Measurements from ENCODE around the gene DIAPH1.

DIAPH1 gene

DNA sequence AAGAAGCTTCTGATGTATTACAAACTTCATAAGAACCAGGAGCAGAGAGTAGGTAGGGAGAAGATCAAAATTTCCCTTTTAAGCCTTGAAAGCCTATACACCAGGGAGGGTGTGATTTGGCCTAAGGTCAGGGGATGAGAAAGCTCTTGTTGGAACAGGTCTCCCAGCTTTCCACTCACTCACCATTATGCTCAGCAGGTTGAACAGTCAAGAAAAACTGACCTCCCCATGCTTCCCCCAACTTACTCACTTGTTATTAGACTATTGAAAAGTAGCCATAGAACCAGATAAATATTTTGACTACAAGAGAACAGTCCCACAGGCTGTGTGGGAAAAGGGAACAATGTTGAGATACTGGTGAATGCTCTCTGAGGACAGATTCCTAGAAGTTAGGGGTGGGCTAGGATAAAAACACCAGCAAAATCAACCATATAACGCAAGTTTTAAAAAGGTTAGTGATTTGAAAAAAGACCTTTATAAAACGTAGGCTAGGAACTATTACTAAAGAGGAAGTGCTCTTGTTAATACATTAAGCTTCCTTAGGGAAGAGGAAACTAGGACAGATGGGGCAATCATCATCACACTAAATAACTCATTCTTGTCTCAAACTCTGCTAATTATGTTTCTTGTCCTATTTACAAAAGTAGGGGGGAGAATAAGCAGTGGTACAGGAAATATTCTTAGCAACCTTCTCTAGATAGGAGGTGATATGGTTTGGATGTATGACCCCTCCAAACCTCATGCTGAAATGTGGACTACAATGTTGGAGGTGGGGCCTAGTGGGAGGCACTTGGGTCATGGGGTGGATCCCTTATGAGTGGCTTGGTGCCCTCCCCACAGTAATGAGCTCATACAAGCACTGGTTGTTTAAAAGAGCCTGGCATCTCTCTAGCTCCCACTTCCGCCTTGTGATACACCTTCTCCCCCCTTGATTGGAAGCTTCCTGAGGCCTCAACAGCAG, 98.9 kb downstream of the DIAPH1 start:
- DNase-seq (ENCODE audit: low spot score): no peak

DNA sequence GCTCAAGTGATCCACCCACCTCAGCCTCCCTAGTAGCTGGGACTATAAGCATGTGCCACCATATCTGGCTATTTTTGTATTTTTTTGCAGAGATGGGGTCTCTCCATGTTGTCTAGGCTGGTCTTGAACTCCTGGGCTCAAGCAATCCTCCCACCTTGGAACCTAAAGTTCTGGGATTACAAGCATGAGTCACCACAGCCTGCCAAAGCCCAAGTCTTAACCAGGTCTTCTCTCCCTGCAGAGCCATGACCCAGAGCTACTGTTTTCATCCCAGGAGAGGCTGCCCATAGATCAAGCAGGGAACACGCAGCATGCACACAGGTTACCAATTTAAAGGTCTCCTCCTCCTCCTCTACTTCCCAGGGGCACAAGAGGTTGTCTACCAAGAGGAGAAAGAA, 100.2 kb downstream of the DIAPH1 start:
- DNase-seq (ENCODE audit: low spot score): no peak

DNA sequence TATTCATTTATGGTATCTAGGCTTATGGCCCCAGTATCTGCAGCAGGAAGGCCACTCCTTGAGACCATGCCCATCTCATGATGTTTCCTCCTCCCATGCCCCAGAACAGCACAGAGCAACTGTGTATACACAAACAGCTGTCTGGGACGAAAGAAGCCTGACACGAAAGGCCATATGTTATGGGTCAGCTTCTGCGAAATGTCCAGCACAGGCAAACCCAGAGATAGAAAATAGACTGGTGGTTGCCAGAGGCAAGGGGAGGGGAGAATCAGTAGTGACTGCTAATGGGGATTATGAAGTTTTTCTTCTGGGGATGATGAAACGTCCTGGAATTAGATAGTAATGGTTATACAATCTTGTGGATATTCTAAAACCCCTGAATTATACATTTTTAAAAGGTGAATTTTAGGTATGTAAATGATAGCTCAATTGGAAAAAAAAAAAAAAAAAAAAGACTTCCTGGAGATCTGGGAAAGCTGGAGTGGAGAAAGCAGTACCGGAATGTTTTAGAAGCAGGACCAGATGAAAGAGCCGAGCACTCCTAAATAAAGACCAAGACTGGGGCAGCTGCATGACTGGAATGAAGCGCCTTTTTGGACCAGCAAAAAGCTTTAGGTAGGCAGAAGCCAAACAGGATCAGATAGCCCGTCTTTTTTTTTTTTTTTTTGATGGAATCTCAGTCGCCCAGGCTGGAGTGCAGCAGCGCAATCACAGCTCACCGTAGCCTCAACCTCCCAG, 100.8 kb downstream of the DIAPH1 start:
- DNase-seq (ENCODE audit: low spot score): no peak

DNA sequence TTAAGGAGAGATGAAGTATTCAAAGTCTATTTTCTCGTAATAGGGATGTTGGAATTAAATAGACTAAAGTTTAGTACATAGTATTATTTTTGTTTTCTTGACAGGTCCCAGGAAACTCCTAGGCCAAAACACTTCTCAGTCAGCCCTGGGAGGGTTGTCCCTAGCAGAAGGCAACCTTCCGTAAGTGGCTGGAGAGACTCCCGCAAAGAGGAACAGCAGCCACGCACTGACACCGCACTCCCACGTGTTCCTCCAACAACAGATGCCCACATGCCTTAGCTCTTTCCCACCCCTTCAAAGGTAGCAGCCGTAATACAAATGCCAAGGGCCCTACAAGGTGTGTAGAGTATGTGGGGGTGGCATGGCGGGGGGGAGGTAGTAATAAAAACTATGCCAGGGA, 101.5 kb downstream of the DIAPH1 start:
- DNase-seq (ENCODE audit: low spot score): no peak

DNA sequence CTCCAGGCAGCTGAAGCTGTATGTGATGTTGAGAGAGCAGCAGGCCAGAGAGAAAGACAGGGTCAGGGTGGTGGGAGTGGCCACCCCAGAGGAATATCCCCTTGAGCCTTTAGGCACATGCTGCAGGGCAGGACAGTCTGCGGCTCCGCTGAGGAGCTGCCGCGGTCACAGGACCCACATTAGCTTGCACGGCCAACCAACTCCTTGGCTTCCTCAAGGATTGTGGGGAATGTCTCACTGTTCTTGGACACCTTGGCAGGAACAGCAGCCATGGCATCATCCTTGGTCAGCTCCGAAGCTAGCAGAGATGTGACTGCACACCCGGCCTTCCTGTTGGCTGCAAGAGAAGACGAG, 102.2 kb downstream of the DIAPH1 start:
- DNase-seq (ENCODE audit: low spot score): no peak

DNA sequence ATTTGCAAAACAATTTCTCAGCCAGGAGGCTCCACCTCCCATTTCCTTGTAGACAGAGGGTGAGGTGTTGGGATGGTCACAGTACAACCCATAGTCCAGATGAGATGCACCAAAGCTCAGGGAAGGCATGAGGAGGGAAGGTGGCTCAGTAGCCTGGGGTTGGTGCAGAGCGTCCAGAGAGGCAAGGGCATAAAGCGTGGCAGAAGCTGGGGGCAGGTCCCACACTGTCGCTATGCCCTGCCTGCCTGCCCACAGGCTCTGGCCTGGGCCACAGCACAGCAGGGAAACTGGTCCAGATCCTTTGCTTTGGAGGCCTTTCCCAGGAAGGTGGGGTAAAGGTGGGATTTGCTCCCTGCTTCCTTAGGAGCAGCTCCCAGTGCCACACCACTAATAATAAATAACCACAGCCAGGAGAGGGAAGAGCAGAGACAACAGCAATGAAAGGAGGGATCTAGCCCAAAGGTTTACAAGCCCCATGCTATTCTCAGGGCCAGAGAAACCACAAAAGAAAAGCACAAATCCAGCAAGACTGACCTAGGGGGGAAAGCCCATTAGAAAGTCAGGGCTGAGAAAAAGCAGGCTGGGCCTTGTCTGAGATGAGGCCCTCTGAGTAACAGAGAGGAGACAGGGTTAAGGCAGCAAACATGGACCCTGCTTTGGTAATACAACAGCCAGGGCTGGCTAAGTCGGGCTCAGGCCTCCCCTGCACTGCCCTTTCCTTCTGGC, 102.7 kb downstream of the DIAPH1 start:
- no peak for DNase-seq (ENCODE audit: low spot score)

DNA sequence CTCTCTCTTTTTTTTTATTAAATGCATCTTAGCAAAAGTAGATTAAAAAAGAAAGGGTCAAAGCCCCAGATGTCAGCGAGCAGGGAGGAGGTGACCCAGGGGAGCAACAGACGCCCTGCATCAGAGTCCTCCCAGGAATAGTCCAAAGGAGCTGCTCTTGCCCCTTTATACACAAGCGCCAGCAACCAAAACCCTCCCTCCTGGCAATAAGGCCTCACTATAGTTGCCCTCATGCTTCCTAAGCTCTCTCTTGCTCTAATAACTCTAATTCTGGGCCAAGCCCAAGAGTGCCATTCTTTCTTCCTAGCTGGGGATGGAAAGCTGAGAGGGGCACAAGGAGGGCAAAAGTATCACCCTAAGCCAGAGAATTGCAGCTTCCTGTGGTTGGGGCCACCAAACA, 103.7 kb downstream of the DIAPH1 start:
- no peak for DNase-seq (ENCODE audit: low spot score)

DNA sequence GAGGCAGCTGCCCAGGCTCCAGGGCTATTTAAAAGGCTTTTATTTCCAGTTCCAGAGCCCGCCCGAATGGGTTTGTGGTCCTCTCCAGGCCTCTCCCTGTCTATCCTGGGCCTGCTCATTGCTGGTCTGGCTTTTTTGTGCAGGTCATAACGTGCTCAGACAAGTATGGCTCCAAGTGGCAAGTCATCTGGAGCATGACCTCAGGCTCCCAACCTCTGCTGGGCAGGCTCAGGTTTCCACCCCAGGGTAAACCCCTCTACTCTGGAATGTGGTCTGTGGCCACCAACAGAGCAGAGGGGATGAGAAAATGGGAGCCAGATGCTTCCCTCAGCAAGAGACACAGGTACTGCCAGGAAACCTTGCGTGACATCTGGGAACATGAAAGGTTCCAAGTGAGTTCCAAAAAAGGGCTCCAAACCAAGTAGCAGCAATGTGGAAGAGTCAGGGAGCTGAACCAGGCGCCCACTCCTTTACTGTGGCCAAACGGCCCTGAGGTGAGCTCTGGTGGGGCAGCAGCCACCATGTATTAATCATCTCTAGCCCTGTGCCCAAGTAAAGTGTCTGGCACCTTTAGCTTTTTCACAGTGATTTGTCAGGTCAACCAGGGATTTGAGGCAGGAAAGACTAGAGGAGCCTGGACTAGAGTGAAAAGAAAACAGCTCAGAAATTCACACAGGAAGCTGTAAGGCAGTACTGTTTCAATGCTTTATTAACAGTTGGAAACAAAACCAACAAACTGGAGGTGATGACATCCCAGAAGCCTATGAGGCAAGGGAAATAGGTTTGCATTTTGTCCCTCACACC, 104.3 kb downstream of the DIAPH1 start:
- DNase-seq (ENCODE audit: low spot score): no peak

DNA sequence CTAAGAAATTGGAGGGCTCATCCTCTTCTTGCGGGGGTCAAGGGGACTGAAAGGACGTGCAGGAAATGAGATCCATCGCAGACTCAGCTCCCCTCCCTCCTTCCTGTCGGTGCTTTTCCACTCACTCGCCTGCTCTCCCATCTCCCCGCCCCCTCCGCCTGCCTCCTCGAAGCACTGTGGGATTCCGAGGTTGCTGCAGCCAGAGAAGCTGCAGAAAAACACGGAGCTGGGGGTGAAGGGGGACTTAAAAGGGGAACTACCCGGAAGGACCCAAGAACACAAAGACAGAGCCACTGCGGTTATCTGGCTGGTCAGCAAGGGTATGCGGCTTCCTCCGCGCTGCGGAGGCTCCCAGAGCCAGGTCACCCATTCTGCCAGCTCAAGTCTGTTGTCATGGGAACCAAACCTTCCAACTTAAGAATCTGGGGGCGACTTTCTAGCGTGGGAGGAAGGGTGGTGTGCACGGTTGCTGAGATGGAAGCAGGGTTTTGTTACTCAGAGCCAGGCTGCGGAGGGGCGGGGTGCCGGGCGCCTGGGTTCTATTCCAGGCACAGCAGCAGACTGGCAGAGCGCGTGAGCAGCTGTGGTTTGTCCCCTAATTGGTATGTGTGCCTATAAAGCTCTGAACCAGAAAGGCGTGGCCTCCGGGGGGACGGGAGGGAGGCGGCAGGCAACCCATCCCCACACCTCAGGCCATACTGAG, 105.0 kb downstream of the DIAPH1 start:
- DNase-seq (ENCODE audit: low spot score): peak; percentile 88

DNA sequence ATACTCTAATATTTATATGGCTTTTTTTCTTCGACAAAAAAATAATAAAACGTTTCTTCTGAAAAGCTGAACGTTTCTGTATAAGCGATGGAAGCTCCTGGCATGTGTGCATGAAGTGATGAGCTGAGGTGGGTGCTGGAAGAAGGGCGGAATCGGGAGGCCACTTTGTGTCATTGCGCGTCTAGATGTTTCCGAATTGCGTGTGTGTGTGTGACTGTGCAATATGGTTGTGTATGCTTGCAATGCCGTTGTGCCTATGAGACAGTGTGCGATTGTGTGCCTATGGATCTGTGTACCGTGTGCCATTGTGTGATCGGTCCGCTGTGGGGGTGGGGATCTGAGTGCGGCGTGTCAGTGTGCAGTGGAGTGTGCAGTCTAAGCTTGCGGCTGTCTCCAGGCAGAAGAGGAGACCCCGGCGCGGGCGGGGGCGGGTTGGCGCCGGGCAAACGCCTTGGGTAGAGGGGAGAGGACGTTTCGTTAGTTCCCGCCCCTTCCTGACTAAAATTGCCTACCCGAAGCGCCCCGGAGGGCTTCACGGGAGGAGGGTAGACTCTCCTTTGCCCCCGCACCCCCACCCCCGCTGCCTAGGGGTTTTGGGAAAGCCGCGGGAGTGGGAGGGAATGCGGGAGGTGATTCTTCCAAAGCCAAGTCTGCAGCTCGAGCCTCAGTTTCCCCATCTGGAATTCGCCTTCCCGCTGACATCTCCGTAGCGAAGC, 105.7 kb downstream of the DIAPH1 start:
- peak; percentile 56 for DNase-seq (ENCODE audit: low spot score)

DNA sequence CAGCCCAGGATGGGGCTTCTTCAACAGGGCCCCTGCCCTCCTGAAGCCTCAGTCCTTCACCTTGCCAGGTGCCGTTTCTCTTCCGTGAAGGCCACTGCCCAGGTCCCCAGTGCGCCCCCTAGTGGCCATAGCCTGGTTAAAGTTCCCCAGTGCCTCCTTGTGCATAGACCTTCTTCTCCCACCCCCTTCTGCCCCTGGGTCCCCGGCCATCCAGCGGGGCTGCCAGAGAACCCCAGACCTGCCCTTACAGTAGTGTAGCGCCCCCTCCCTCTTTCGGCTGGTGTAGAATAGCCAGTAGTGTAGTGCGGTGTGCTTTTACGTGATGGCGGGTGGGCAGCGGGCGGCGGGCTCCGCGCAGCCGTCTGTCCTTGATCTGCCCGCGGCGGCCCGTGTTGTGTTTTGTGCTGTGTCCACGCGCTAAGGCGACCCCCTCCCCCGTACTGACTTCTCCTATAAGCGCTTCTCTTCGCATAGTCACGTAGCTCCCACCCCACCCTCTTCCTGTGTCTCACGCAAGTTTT, 106.3 kb downstream of the DIAPH1 start:
- peak; percentile 76 for DNase-seq (ENCODE audit: low spot score)

DNA sequence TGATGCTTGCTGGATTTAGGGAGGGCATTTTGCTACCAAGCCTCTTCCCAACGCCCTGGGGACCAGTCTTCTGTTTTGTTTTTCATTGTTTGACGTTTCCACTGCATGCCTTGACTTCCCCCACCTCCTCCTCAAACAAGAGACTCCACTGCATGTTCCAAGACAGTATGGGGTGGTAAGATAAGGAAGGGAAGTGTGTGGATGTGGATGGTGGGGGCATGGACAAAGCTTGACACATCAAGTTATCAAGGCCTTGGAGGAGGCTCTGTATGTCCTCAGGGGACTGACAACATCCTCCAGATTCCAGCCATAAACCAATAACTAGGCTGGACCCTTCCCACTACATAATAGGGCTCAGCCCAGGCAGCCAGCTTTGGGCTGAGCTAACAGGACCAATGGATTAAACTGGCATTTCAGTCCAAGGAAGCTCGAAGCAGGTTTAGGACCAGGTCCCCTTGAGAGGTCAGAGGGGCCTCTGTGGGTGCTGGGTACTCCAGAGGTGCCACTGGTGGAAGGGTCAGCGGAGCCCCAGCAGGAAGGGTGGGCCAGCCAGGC, 107.0 kb downstream of the DIAPH1 start:
- no peak for DNase-seq (ENCODE audit: low spot score)

DNA sequence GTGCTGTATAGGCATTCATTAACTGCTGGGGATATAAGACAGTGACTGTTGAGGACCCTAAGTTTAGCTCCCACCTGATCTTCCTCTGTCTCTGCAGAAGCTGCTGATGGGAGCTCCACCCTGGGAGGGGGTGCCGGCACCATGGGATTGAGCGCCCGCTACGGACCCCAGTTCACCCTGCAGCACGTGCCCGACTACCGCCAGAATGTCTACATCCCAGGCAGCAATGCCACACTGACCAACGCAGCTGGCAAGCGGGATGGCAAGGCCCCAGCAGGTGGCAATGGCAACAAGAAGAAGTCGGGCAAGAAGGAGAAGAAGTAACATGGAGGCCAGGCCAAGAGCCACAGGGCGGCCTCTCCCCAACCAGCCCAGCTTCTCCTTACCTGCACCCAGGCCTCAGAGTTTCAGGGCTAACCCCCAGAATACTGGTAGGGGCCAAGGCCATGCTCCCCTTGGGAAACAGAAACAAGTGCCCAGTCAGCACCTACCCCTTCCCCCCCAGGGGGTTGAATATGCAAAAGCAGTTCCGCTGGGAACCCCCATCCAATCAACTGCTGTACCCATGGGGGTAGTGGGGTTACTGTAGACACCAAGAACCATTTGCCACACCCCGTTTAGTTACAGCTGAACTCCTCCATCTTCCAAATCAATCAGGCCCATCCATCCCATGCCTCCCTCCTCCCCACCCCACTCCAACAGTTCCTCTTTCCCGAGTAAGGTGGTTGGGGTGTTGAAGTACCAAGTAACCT, 107.8 kb downstream of the DIAPH1 start:
- DNase-seq (ENCODE audit: low spot score): no peak

DNA sequence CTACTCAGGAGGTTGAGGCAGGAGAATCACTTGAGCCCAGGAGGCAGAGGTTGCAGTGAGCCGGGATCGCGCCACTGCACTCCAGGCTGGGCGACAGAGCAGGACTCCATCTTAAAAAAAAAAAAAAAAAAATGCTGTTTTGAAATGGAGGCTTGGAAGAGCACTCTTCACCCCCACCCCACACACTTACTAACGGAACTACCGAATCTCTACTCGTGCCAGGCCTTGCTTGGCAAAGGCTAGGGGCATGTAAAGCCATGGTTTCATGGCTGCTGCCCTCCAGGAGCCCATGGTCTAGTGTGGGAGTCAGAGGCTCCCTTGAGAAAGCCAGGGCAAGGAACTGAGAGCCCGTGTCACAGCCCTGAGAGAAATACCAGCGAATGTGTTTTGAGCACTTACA, 108.6 kb downstream of the DIAPH1 start:
- DNase-seq (ENCODE audit: low spot score): no peak

DNA sequence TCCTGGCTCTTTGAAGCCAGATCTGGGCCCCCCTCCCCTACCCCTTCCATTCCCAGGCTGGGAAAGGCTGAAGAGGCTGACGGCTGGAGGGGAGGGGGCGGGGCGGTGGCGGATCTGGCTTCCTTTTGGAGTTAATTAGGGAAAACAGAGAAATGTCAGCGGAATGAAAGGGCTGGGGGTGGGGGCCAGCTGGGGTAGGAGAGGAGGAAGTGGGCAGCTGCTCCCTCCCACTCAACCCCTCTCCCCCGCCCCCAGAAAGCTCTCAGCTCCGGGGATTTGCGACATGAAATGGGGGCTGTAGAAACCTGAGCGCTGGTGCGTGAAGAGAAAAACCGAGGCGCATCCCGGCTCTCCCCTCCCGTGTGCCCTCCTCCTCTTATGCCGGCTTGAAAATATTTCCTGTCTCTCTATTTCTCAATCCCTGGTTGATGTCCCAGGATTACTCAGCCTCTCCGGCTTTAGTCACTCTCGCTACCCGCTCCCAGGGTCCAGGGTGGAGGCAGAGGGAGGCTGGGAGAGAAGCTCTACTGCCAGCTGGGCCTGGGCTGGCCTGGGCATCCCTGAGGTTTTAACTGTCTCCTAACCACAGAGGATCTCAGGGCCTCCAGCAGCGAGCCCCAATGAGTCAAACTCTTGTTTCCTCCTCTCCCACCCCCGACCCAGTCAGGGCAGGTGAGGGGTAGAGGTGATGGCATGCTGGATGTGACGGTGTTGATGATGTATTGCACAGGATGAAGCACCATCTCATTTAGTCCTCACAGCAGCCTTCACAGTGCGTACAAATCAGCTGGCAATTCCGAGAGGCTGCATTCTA, 109.8 kb downstream of the DIAPH1 start:
- peak; percentile 65 for DNase-seq (ENCODE audit: low spot score)

DNA sequence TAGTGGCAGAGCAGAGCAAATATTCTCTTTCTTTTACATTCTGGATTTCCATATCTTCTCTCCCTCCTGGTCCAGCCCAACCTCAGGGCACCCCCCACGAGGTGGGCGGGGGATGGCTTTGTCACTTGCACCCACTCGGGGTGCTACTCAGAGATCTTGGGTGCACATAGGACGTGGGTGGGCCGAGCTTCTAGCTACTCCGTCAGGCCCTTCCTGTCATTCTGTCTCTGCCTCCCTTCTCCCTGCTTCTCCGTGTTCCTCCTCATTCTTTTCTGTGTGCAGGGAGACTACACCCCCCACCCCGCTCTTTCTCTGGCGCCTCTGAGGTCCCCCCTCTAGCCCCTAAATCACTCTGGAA, 110.4 kb downstream of the DIAPH1 start:
- DNase-seq (ENCODE audit: low spot score): no peak

DNA sequence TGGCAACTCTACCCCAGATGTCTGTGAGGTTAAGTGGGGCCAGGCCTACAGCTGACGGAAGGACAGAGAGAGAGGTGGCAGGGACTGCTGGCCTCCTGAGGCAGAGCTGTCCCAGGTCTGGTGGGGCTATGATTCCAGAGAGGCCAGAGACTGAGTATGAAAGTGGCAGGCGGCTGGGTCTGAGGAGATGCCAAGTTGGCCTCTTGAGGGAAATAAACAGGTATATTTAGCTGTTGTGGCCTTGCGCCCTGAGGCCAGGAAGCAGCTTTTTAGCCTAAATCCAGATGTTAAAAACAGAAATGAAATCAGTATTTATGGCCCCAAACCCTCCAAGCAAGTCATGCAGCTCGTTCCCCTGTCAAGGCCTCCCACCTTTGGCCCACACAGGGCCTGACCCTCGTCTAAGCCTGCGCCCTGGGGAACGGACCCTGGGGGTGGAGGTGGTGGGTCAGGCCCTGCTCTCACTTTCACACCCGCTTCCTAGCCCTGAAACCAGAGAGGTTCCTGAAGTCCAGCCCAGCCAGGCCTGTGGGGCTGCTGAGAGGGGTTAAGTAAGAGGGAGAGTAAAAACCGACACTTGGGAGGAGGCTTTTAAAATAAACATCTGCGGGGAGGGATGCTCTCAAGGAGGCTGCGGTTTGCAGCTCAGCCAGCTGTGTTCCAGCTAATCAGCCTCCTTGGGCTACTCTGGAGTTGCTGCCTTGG, 111.3 kb downstream of the DIAPH1 start:
- DNase-seq (ENCODE audit: low spot score): no peak
